WTC11 (cell line): Measurements from ENCODE around the gene ARHGAP44.

ENCODE experiments used
- CREB1 ChIP-seq: sonication (generic); formaldehyde crosslinking; IDR thresholded peaks from 2 replicates; pipeline ENCODE4 v1.8.0; 2023; ENCODE audit warnings: mild to moderate bottlenecking, missing genetic modification reagents
- CTCF ChIP-seq: fragments of 200-600 bp; IDR thresholded peaks from 2 replicates; pipeline ENCODE4 v1.8.0; 2022; ENCODE audit warnings: antibody characterized with exemption
- ESRRA ChIP-seq: sonication (generic); formaldehyde crosslinking; IDR thresholded peaks from 2 replicates; pipeline ENCODE4 v1.8.1; 2022; ENCODE audit warnings: mild to moderate bottlenecking, missing genetic modification reagents, borderline replicate concordance
- GABPB1 ChIP-seq: sonication (generic); formaldehyde crosslinking; IDR thresholded peaks from 2 replicates; pipeline ENCODE4 v1.8.1; 2023; ENCODE audit warnings: mild to moderate bottlenecking, missing genetic modification reagents
- KAT7 ChIP-seq: sonication (generic); formaldehyde crosslinking; IDR thresholded peaks from 2 replicates; pipeline ENCODE4 v1.8.1; 2023; ENCODE audit warnings: missing genetic modification reagents, mild to moderate bottlenecking, borderline replicate concordance
- RORB ChIP-seq: fragments of 250-450 bp; sonication (Bioruptor Pico); IDR thresholded peaks from 2 replicates; pipeline ENCODE4 v1.9.0; 2021; ENCODE audit warnings: mild to moderate bottlenecking
- SMAD3 ChIP-seq: sonication (generic); formaldehyde crosslinking; IDR thresholded peaks from 2 replicates; pipeline ENCODE4 v1.8.0; 2022; ENCODE audit warnings: missing genetic modification reagents, mild to moderate bottlenecking, borderline replicate concordance
- TF ChIP-seq, protein P1 (sequence below): sonication (generic); formaldehyde crosslinking; IDR thresholded peaks from 2 replicates; pipeline ENCODE4 v1.8.1; 2022; ENCODE audit warnings: mild to moderate bottlenecking, moderate library complexity, missing genetic modification reagents

- TF ChIP-seq KAT7 (CRISPR knock-in tag) = no peak
- TF ChIP-seq CTCF = no peak
- no peak for TF ChIP-seq RORB (CRISPR knock-in tag)
- no peak for TF ChIP-seq SMAD3
- TF ChIP-seq, protein P1, sequence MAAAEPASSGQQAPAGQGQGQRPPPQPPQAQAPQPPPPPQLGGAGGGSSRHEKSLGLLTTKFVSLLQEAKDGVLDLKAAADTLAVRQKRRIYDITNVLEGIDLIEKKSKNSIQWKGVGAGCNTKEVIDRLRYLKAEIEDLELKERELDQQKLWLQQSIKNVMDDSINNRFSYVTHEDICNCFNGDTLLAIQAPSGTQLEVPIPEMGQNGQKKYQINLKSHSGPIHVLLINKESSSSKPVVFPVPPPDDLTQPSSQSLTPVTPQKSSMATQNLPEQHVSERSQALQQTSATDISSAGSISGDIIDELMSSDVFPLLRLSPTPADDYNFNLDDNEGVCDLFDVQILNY = no peak
- TF ChIP-seq CREB1 (CRISPR knock-in tag) = no peak
- TF ChIP-seq GABPB1 = no peak
- TF ChIP-seq ESRRA (CRISPR knock-in tag) = no peak
Observed at GRCh38 chr17:12853921-12854320, 64.6 kb downstream of the ARHGAP44 start.
